GM21576 (cell line): ENCODE results near the gene PDXK.
"Not testable (repeated sequence)": the region's sequence is repeated elsewhere in the genome, so short reads cannot be mapped to it uniquely, and the experiment has no call there.

ENCODE experiments used
- ATAC-seq: cut with Tn5 transposase; IDR thresholded peaks from one replicate; pipeline ENCODE4 v1.9.1; 2021; ENCODE audit warnings: mild to moderate bottlenecking, moderate library complexity; ENCODE audit not compliant: unreplicated experiment

The PDXK gene

DNA sequence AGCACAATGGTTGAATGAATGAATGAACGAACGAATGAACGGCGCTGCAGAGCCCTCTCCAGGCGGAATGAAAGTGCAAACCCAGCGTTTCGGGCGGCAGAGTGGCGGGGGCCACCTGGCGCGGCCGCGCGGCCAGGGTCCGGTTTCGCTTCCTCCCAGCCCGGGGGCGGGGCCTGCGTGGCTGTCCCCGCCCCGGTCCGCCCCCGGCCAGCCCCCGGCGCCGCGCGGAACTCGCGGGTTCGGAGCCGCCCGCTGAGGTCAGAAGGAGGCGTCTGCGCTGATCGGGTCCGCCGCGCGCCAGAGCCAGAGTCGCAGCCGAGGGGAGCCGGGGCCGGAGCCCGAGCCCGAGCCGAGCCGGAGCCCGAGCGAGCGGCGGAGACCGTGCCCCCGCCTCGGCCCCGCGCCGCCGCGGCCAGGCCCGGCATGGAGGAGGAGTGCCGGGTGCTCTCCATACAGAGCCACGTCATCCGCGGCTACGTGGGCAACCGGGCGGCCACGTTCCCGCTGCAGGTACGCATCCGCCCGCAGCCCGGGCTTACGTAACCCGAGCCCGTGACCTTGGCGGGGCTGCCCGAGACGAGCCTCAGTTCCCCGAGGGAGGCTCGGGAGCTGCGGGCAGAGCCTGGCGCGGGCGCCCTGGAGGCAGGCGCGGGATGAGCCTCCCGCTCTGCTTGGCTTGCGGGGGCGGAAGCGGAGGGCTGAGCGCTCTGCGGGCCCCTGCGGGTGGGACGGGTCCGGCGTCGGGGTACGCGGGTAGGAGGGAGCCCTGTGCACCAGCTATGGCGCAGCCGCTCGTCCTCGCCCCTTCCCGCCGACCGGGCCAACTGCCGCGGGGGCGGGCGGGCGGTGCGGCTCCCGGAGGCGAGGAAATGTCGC is at the start of gene PDXK:
Gene PDXK (plus strand): TSS at position 258 of the 876 bp plus-strand sequence. CDS start 166 bp downstream, at position 424.
- ATAC-seq, result peak; percentile 54

DNA sequence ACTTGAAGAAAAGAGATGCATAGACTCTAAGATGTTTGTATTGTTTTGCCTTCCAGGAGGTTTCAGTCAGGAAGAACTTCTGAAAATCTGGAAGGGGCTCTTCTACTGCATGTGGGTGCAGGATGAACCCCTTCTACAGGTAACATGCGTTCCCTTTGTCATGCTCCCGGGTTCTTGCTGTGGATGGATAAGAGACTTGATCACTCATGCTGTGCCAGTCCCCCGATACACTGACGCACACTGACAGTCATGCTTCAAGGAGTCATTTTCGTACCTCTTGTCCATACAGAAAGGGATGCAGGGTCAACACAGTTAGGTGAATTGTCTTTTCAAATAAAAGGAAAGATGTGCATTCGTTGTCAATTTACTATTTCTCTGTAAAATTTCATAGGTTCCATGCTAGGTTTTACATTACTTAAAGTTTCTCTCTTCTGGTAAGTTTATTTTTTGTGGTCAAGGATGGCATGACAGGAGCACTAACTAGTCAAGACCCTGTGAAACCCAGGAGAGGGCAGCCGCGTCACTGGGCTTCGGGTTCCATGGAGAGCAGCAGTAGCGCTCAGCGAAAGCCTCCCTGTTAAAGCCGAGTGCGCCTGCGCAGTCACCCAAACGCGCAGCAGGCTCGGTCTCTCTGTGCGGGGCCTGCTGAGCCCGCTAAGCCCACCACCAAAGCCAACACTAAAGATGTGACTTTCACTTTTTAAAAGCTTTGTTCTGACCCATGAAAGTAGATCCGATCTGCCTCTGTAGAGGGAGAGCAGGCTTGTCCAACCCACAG is 48.9 kb upstream of the PDXK start:
- no peak for ATAC-seq

DNA sequence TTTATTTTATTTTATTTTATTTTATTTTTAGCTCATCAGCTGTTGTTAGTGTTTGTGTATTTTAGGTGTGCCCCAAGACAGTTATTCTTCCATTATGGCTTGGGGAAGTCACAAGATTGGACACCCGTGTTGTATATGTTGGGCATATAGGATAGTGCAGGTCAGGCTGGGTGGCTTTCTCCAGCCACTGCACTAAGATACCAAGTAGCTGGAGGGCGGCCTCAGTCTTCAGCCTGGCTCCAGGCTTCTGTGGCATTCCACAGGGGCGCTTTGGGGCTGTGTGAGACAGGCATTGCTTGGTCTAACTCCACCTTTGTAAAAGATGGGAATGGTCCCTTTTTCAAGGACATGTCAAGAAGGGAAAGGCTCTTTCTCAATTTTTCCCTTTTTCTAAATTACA is 43.1 kb upstream of the PDXK start:
- no peak for ATAC-seq

DNA sequence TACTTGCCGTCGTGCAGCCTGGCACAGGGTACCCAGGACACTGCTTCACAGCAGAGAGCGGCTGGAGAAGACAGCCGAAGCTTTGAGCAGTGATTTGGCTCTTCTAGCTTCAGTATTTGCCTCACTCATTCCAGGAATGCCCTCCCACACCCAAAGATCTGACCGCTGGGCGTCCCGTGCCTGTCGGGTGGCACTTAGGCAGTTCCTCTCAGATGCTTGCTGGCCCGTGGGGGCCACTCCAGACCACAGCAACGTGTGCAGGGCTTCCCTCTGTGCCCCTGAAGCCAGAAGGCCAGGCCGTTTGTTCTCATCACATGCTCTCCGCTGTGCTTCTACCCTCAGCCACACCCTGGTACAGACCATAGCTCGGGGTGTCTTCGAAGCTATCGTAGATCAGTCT is 42.5 kb upstream of the PDXK start:
- ATAC-seq, result no peak

DNA sequence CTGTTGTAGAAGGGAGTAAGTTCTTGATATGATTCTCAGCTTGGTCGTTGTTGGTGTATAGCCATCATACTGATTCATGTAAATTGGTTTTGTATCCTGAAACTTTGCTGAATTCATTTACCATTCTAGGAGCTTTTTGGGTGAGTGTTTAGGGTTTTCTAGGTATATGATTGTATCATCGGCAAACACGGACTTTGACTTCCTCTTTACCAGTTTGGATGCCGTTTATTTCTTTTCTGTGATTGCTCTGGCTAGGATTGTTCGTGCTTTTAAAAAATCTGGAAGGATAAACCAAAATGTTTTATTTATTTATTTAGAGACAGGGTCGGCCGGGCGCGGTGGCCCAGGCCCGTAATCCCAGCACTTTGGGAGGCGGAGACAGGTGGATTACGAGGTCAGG is 39.0 kb upstream of the PDXK start:
- ATAC-seq, result no peak

DNA sequence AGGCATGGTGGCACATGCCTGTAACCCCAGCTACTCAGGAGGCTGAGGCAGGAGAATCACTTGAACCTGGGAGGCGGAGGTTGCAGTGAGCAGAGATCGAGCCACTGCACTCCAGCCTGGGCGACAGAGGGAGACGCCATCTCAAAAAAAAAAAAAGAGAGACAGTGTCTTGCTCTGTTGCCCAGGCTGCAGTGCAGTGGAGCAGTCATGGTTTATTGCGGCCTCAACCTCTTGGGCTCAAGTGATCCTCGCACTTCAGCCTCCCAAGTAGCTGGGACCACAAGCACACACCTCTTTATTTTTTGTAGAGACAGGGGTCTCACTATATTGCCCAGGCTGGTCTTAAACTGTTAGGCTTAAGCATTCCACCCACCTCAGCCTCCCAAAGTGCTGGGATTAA is 38.5 kb upstream of the PDXK start:
- ATAC-seq, result not testable (repeated sequence)

DNA sequence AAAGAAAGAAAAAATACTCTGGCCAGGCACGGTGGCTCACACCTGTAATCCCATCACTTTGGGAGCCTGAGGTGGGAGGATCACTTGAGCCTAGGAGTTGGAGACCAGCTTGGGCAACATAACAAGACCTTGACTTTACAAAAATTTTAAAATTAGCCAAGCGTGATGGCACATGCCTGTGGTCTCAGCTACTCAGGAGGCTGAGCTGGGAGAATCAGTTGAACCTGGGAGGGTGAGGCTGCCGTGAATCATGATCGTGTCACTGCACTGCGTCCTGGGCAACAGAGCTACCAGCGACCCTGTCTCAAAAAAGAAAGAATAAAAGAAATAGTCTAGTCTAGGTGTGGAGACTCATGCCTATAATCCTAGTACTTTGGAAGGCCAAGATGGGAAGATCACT is 37.3 kb upstream of the PDXK start:
- no peak for ATAC-seq

DNA sequence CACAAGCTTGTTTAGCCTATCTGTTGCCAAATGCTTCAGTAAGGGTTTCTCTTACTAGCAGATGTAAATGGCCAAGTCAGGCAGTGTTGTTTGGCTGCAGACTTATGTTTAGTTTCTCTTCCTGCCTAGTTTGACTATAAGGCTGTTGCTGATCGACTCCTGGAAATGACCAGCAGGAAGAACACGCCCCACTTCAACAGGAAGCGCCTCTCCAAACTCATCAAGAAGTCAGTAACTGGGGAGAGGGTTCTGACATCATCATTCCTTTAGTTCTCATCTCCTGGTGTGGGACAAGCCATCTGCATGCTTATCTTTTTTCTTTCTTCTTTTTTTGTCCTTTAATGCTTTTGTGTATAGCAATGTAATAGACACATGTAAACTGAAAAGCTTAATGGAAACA is 34.5 kb upstream of the PDXK start:
- ATAC-seq, result no peak

DNA sequence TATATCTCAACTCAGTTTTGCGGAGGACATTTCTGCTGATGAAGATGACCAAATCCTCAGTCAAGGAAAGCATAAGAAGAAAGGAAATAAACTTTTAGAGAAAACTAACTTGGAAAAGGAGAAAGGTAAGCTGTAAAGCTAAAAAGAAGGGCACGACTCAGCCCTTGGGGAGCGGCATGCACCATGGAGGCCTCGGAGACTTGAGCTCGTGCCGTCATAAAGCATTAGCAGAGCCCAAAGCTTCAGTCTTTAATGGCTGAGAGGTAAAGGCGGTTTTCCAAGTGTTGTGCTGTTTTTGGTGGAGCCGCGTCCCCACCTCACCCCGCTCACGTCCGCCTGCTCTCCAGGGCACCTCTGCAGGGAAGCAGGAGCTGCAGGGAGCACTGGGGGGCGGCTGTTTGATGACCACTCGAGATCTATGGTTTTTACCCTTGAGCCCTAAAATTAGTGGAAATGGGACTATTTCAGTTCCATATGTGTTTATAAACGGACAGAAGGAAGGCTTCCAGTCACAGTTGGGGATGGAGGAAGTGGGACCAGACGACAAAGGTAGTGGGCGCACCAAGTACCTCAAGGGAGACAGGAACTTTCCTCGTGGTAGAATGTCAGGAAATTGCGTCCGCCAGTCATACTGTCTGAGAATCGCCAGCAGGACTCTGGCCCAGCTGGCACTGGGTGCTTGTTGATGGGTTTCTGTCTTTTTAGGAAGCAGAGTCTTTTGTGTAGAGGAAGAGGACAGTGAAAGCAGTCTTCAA is 31.9 kb upstream of the PDXK start:
- no peak for ATAC-seq

DNA sequence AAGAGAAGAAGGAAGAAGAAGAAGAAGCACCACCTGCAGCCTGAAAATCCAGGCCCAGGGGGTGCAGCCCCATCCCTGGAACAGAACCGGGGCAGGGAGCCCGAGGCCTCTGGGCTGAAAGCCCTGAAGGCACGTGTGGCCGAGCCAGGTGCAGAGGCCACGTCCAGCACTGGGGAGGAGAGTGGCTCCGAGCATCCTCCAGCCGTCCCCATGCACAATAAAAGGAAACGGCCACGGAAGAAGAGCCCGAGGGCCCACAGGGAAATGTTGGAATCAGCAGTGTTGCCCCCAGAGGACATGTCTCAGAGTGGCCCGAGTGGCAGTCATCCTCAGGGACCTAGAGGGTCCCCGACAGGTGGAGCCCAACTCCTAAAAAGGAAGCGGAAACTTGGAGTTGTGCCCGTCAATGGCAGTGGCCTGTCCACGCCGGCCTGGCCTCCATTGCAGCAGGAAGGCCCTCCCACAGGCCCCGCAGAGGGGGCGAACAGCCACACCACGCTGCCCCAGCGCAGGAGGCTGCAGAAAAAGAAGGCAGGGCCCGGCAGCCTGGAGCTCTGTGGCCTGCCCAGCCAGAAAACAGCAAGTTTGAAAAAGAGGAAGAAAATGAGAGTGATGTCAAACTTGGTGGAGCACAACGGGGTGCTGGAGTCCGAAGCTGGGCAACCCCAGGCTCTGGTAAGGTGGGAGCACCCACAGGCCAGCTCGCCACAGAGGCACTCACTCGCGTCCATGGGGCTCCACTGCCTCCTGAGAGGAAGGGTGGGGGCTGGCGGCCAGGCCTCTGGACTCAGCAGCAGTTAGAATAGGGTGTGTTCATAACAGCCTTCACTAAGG is 31.1 kb upstream of the PDXK start:
- no peak for ATAC-seq

DNA sequence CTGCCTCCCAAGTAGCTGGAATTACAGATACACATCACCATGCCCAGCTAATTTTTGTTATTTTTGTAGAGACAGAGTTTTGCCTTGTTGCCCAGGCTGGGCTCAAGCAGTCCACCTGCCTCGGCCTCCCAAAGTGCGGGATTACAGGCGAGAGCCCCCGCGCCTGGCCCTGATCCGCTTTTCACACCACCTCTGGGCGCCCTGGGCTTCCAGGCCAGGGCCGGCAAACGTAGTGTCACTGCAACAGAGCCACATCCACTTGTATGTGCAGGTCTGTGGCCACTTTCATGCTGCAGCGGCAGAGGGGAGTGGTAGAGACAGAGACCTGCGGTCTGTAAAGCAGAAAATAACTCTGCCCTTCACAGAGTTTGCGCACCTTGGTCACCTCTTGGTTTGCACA is 30.0 kb upstream of the PDXK start:
- no peak for ATAC-seq

DNA sequence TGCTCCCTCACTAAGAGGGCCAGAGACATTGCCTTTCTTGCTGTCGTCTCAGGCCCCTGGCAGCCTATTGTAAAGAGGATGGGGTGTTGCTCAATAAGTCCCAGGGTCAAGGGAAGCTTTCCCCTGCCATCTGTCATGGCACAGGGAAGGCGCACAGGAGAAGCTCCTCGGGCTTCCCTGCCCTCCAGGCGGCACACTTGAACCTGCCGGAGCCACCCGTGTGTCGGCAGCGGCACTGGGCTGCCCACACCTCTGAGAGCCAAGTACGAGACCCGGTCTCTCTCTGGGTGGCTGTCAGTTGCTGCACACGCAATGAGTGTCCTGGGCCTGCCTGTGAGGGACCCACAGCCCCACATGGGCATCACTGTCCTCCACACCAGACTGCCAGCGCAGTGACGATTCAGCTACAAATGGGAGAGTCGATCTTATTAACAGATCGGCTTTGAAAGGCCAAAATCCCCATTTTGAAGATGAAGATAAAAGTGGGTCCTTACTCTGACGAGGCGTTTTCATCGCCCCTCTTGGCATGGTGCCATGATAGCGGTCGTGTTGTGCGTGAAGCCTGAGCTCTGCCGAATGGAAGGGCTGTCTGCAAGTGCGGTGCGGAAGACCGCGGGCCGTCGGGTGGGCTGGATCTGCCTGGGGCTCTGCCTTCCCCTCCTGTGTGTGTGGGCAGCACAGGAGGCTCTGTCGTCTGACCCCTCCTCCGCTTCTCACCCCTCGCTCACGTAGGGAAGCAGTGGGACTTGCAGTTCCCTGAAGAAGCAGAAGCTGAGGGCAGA is 29.2 kb upstream of the PDXK start:
- no peak for ATAC-seq

DNA sequence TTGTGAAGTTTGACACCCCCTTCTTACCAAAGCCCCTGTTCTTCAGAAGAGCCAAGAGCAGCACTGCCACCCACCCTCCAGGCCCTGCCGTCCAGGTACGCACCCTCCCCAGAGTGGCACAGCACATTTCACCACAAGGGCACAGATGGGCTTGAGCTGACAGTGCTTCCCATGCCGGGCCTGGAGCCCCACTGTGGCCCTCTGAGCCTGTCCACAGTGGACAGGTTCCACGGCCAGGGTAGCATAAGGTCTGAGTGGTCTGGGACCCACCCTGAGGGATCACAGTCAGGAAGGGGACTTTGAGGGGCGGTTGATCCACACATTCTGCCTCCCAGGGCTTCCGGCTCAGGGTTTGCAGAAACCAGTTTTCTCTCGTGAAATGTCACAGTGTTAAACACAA is 28.6 kb upstream of the PDXK start:
- ATAC-seq, result no peak

DNA sequence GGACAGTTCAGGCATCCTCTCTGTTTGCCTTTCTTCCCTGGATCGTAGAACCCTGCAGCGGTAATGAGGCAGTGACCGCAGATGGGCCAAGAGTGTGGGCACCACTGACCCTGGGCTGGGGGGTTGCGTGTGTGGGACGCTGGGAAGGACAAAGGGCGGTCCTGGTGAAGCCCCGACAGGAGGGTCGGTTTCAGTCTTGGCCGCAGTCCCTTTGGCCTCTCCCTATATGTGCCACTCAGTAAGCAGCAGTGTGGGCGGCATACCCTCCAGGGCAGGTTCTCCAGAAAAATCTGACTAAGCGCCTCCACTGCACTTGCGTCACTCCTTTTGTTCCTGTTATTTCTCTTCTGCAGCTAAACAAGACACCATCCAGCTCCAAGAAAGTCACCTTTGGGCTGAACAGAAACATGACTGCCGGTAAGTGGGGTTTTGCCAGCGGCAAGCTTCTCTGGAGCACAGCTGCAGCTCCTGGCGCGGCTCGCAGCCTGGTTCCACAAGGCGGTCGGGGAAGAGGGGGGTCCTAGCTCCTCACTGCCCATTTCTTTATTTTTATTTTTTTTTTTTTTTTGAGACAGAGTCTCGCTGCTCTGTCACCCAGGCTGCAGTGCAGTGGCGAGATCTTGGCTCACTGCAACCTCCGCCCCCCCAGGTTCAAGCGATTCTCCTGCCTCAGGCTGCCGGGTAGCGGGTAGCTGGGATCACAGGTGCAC is 27.7 kb upstream of the PDXK start:
- no peak for ATAC-seq

DNA sequence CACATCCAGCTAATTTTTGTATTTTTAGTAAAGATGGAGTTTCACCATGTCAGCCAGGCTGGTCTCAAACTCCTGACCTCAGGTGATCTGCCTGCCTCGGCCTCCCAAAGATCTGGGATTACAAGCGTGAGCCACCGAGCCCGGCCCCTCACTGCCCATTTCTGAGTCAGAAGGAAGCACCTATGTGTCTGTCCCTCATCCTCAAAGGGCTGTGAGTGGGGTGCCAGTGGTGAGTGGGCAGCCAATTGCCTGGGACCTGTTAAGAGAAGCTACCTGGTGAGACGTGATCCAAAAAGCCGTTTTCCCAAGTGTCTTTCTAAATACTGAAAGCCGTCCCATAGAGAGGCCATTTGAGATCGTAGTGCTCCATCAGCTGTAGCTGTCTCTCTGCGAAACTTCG is 27.1 kb upstream of the PDXK start:
- no peak for ATAC-seq

DNA sequence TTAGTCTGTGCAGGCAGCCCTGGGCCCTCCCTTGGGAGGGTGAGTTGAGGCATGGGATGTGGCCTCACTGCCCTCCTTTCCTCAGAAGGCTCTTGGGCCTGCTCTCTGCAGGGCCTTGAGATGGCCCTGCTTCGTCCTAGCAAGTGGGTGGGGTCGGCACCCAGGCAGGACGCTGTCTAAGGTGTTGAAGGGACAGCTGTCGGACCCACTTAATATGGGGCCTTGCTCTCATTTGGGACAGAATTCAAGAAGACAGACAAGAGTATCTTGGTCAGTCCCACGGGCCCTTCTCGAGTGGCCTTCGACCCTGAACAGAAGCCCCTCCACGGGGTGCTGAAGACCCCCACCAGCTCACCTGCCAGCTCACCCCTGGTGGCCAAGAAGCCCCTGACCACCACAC is 26.0 kb upstream of the PDXK start:
- no peak for ATAC-seq

DNA sequence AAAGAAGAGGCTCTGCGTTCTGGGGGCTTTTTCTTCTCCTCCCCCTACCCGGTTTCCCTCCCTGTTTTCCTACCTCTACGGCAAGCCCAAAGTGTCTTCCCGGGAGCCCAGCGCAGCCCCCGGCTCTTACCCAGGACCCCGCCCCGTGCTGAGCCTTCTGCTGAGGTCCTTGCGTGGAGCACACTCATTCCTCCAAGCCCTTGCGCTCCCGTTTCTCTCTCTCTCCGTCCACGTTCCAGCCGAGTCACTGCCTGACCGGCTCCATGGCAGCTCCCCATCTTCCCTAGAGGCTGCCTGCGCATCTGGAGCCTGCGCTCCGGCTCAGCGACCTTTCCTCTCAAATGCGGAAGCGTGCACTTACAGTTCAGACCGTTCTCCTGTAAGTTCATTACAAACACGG is 24.9 kb upstream of the PDXK start:
- ATAC-seq, result no peak

DNA sequence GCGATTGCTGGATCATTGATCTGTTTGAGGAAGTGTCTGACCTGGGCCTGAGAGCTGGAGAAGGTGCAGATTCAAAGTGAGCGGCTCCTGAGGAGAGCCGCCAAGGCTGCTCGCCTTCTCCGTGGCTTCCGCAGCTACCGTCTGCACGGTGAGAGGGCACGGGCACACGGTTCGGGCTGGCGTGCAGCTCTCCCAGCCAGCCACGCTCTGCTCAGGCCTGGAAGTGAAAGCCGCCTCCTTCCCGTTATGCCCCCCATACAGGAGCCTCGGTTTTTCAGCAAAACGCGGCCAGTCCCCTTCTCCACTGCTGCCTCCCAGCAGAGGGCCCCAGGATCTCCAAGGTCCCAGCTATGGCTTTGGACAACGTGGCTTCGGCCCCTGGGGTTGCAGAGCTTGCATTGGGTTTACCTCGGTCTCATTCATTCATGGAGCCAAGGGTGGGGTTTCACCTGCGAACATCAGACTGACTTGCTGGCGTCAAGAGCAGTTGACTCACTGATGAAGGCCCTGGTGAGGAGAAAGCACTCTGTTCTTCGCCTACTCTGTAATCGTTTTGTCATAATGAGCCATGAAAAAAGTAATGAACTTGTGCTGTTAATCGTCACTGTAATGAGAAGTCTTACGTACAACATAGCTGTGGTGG is 24.4 kb upstream of the PDXK start:
- no peak for ATAC-seq

DNA sequence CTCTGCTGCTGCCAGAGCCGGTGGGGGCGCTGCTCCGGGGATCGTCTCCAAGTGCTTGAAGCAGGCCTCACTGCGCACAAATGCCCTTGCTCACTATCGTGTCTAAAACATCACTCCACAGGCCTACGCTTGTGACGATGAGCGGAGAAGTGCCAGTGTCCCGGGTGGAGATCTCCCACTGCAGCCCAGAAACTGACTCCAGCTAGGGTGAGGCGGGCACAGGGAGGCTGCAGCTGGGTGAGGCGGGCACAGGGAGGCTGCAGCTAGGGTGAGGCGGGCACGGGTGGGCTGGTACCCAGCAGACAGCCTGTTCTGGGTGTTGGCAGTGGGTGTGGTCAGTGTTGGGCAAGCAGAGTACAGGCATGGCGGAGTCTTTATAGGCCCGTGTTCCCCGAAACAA is 22.7 kb upstream of the PDXK start:
- no peak for ATAC-seq
